Astrocyte of the spinal cord (primary cell): ENCODE data around the gene APBB2.

Experiments
- DNase-seq: peaks from one replicate; pipeline ENCODE4 v3.0.0; 2011; ENCODE audit warnings: low read depth, low spot score
- H3K4me3 ChIP-seq: 2 replicates; pipeline ENCODE4 v1.5.1; 2011; ENCODE audit warnings: low read depth, mild to moderate bottlenecking, low read length, moderate library complexity
- CTCF ChIP-seq: IDR thresholded peaks from 2 replicates; pipeline ENCODE4 v1.5.1; 2012; ENCODE audit warnings: low read depth, mild to moderate bottlenecking, low read length, inconsistent platforms
- in situ Hi-C: cut with HindIII; loops from 2 replicates; pipeline ENCODE4 v1.10.0; 2017; ENCODE audit warnings: low sequenced_read_pairs

APBB2 gene

GRCh38 chr4:41079881-41080560, 134.3 kb downstream of the APBB2 start:
- no peak for TF ChIP-seq CTCF
- no peak overlapping the region for H3K4me3 ChIP-seq
- in situ Hi-C loops: no loop called here
- DNase-seq: no peak

- DNase-seq: no peak
- no peak for TF ChIP-seq CTCF
- no peak overlapping the region for H3K4me3 ChIP-seq
- in situ Hi-C loops: no loop called here
Observed at GRCh38 chr4:41077628-41078027, 136.7 kb downstream of the APBB2 start.

- TF ChIP-seq CTCF: no peak
- in situ Hi-C loops: no loop called here
- DNase-seq: no peak
- H3K4me3 ChIP-seq: no peak overlapping the region
Observed at GRCh38 chr4:41076481-41076880, 137.9 kb downstream of the APBB2 start.

- TF ChIP-seq CTCF: no peak
- no peak overlapping the region for H3K4me3 ChIP-seq
- DNase-seq: no peak
- in situ Hi-C loops: no loop called here
Observed at GRCh38 chr4:41074215-41074614, 140.1 kb downstream of the APBB2 start.

- H3K4me3 ChIP-seq: no peak overlapping the region
- no peak for DNase-seq
- no peak for TF ChIP-seq CTCF
- in situ Hi-C loops: no loop called here
Observed at GRCh38 chr4:41072021-41072777, 142.1 kb downstream of the APBB2 start.

GRCh38 chr4:41070516-41071281, 143.6 kb downstream of the APBB2 start:
- DNase-seq: no peak
- H3K4me3 ChIP-seq: no peak overlapping the region
- in situ Hi-C loops: no loop called here
- TF ChIP-seq CTCF: no peak
